Kidney (tissue), 14 donors: Measurements from ENCODE around the gene AHCYL2. TPM values are rescaled to one million over a fixed set of nuclear protein-coding genes. Genes with fewer than 3 reads are reported as not detected.
A peak's percentile ranks its signal among the peaks of the same experiment; 100 is the strongest.

ENCODE experiments used
- DNase-seq, 5 donors: peaks; one replicate each; pipeline ENCODE4 v3.0.0-alpha.2; 2013 to 2020
- FAIRE-seq: peaks from 2 replicates; lab custom pipeline; 2012; peaks lifted over from hg19 to GRCh38; lab: Jason Lieb, UNC
- H3K27ac ChIP-seq, 2 donors: one replicate each; pipeline ENCODE4 v1.7.0; 2013; ENCODE audit warnings: low read depth in 2 of 2, low read length in 2 of 2, inconsistent platforms in 1 of 2
- H3K27me3 ChIP-seq: one replicate; pipeline ENCODE4 v1.7.1; 2013; ENCODE audit warnings: low read length, inconsistent platforms; ENCODE audit not compliant: control insufficient read depth, insufficient read depth
- H3K36me3 ChIP-seq, 3 donors: one replicate each; pipeline versions ENCODE4 v1.7.0 to v1.7.1; 2013; ENCODE audit warnings: low read length in 3 of 3, control low read depth in 1 of 3, inconsistent platforms in 1 of 3; ENCODE audit not compliant: insufficient read depth in 3 of 3, control insufficient read depth in 2 of 3
- H3K4me1 ChIP-seq, 3 donors: one replicate each; pipeline versions ENCODE4 v1.7.0 to v1.7.1; 2013; ENCODE audit warnings: low read length in 3 of 3, inconsistent platforms in 1 of 3, low read depth in 1 of 3; ENCODE audit not compliant: control insufficient read depth in 2 of 3, insufficient read depth in 2 of 3
- H3K4me3 ChIP-seq, 3 donors: one replicate each; pipeline versions ENCODE4 v1.7.0 to v1.8.1; 2013; ENCODE audit warnings: low read length in 3 of 3, control low read depth in 1 of 3, inconsistent platforms in 1 of 3
- H3K9ac ChIP-seq, 3 donors: one replicate each; pipeline versions ENCODE4 v1.7.0 to v1.7.1; 2013; ENCODE audit warnings: low read length in 3 of 3, control low read depth in 1 of 3, inconsistent platforms in 1 of 3
- H3K9me3 ChIP-seq, 3 donors: one replicate each; pipeline versions ENCODE4 v1.7.0 to v1.7.1; 2013; ENCODE audit warnings: low read length in 3 of 3, control low read depth in 1 of 3, inconsistent platforms in 1 of 3; ENCODE audit not compliant: control insufficient read depth in 2 of 3, insufficient read depth in 1 of 3
- intact Hi-C: fragments of 100-400 bp; cut with DNase I; formaldehyde crosslinking; loops from one replicate; pipeline ENCODE4 v1.11.1; 2022
- polyA plus RNA-seq: library from polyadenylated mRNA; stranded (reverse); fragments of 350-450 nt; fragmentation: Illumina TruSeq; extraction: RNeasy Lipid Tissue Mini Kit (QIAGEN cat#74804); gene quantifications from one replicate; pipeline ENCODE4 v1.2.3, GENCODE V29; 2014; ENCODE audit warnings: low read depth, low replicate concordance; ENCODE audit not compliant: insufficient read depth
- total RNA-seq: library from RNA; stranded (reverse); fragmentation: NEBNext Ultra II Directional; extraction: Animal tissue kit (Norgen Biotek cat#: 25700); gene quantifications from one replicate; pipeline ENCODE4 v1.2.1, GENCODE V29; 2021
- TF ChIP-seq, protein P1 (sequence below): IDR thresholded peaks from 3 replicates; pipeline ENCODE4 v1.5.1; 2012; ENCODE audit warnings: mild to moderate bottlenecking, moderate library complexity, borderline replicate concordance; ENCODE audit not compliant: insufficient read depth; ENCODE audit errors: extremely low read depth
- donor health status: control.
- donor health status: control.
- donor health status: control.
- donor health status: control.
- donor health status: control.
- donor health status: DM: yes; HTN: yes; CAD: no.
- donor health status: Normal renal cell carcinoma (clear cell type).

Gene AHCYL2
- total and polyA plus RNA-seq, 2 donors from 2014 or later, result 19.5 to 25.2 TPM

DNA sequence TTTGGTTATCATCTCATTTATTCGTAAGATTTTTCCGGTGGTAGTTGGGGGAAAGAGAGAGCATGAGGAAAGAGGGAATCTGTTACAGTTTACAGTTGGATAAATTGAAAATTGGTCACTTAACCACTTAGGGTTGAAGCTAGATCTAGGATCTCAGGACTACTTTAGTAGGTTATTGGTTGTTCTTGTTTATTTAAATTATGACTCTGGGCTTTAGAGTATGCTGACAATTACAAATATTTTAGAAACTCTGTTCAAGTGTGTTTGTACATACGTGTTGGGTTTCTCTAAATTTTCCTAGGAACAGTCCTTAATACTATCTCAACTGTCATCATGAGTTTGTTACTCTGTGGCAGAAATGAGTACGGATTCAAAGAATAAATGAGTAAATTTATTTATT lies 160.8 kb downstream of the AHCYL2 start:
- no peaks in the 10 kb centered on the region for H3K27me3 ChIP-seq
- DNase-seq, result no peak
- H3K36me3 ChIP-seq, result no peaks in the 10 kb centered on the region
- H3K27ac ChIP-seq, result no peak overlapping the region
- no peaks in the 10 kb centered on the region for H3K9me3 ChIP-seq
- FAIRE-seq, result no peak
- intact Hi-C loops, result no loop called here
- H3K4me3 ChIP-seq, result no peak overlapping the region
- no peak overlapping the region for H3K9ac ChIP-seq
- TF ChIP-seq, protein P1, sequence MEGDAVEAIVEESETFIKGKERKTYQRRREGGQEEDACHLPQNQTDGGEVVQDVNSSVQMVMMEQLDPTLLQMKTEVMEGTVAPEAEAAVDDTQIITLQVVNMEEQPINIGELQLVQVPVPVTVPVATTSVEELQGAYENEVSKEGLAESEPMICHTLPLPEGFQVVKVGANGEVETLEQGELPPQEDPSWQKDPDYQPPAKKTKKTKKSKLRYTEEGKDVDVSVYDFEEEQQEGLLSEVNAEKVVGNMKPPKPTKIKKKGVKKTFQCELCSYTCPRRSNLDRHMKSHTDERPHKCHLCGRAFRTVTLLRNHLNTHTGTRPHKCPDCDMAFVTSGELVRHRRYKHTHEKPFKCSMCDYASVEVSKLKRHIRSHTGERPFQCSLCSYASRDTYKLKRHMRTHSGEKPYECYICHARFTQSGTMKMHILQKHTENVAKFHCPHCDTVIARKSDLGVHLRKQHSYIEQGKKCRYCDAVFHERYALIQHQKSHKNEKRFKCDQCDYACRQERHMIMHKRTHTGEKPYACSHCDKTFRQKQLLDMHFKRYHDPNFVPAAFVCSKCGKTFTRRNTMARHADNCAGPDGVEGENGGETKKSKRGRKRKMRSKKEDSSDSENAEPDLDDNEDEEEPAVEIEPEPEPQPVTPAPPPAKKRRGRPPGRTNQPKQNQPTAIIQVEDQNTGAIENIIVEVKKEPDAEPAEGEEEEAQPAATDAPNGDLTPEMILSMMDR, result no peak
- H3K4me1 ChIP-seq, result no peaks in the 10 kb centered on the region

DNA sequence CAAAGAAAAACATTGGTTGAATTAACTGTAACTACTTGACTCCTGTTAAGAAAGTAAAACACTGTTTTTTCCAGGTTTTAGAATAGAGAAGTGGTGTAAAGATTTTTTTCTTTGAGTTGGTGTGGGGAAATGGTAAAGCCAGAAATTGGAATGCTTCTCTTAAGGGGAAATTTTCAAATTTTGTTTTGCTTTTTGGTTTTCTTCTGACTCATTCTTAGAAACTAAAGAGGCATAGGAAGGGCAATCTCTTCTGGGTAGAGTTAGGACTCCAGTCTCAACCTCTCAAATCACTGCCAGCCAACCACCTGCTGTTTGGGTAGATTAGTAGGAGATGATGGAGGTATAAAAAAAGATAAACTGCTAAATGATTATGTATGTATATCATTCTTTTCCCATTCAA lies 161.7 kb downstream of the AHCYL2 start:
- intact Hi-C loops, result no loop called here
- H3K9me3 ChIP-seq, result no peaks in the 10 kb centered on the region
- no peak overlapping the region for H3K4me3 ChIP-seq
- no peaks in the 10 kb centered on the region for H3K4me1 ChIP-seq
- FAIRE-seq (no peak), DNase-seq (no peak)
- TF ChIP-seq, protein P1, result no peak
- no peak overlapping the region for H3K27ac ChIP-seq
- no peaks in the 10 kb centered on the region for H3K36me3 ChIP-seq
- no peak overlapping the region for H3K9ac ChIP-seq
- H3K27me3 ChIP-seq, result no peaks in the 10 kb centered on the region

DNA sequence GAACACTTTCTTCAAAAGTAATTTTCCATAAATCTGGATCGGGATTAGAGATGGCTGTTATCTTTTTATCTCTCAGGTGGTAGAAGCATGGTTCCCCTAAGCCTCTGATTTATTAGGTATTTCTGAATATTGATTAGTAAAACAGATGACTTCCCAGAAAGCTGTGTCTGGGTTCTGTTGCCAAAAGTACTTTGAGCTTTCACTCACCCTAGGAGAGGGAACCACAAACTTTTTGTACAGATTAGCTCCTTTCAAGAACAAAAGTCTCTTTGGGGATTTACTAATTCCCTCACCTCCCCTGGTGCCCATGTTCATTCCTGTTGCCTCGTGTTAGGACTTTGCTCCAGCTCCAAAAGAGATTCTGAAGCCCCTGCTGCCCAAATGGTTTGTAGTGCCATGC lies 162.7 kb downstream of the AHCYL2 start:
- no peaks in the 10 kb centered on the region for H3K27me3 ChIP-seq
- H3K4me1 ChIP-seq, result no peaks in the 10 kb centered on the region
- no peaks in the 10 kb centered on the region for H3K36me3 ChIP-seq
- H3K4me3 ChIP-seq, result no peak overlapping the region
- no peaks in the 10 kb centered on the region for H3K9me3 ChIP-seq
- TF ChIP-seq, protein P1, result no peak
- no peak for FAIRE-seq
- no peak for DNase-seq
- H3K9ac ChIP-seq, result no peak overlapping the region
- intact Hi-C loops, result no loop called here
- peak overlapping the region in 1 of 2 donors; percentile 71 for H3K27ac ChIP-seq

DNA sequence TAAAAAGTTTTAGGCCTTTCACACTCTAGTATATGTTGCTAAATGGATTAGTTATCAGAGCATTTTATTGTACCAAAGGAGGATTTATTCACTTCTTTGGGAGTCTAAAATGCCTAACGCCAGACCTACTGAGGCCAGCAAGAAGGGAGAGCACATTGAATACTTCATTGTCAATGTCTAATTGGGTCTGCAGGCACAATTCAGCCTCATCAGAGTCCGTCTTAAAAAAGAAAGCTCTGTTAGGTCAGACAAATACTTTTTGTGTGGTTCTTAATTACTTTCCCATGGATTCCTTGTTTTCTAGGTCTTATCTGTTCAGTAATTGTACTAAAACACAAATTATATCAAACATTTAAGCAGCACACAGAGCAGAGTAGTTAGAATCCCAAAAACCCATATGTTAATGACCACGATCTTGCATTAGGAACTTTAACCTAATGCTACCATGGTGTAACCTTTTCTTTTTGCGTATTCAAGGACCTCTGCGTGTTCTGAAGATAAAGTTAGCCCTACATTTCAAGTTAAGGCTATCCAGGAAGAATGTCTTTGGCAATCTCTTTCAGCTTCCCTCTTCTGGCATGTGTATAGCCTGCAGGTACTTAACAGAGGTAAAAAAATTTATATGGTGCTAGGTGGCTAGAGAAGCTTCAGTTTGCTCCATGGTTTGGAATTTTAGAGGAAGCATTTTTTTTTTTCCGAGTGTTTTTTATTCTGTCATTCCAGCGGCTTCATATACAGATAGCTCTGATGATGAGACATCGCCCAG lies 163.7 kb downstream of the AHCYL2 start:
- H3K4me1 ChIP-seq, result no peaks in the 10 kb centered on the region
- FAIRE-seq, result no peak
- H3K36me3 ChIP-seq, result no peaks in the 10 kb centered on the region
- H3K27ac ChIP-seq, result peak overlapping the region in 1 of 2 donors; percentile 71
- intact Hi-C loops, result no loop called here
- DNase-seq, result no peak
- TF ChIP-seq, protein P1, result no peak
- no peak overlapping the region for H3K9ac ChIP-seq
- H3K4me3 ChIP-seq, result no peak overlapping the region
- no peaks in the 10 kb centered on the region for H3K9me3 ChIP-seq
- H3K27me3 ChIP-seq, result no peaks in the 10 kb centered on the region
